OCI-LY1 (cell line): ENCODE measurements around the gene PARD3.

Experiments
- H2AFZ ChIP-seq: fragments of 200-600 bp; sonication (generic), shearing (Covaris generic); 2 replicates; pipeline ENCODE4 v1.6.0; 2014; ENCODE audit warnings: antibody characterized with exemption, mild to moderate bottlenecking, low read length
- H3F3A ChIP-seq: fragments of 200-600 bp; sonication (generic), shearing (Covaris generic); 2 replicates; pipeline ENCODE4 v1.6.0; 2014; ENCODE audit warnings: mild to moderate bottlenecking, antibody characterized with exemption, low read length, moderate library complexity; ENCODE audit not compliant: insufficient read depth
- H3K27ac ChIP-seq: fragments of 200-600 bp; sonication (generic); 2 replicates; pipeline ENCODE4 v1.5.1; 2014; ENCODE audit warnings: low read length, mixed run types, mild to moderate bottlenecking, low read depth; ENCODE audit not compliant: poor library complexity, severe bottlenecking
- H3K27me3 ChIP-seq: fragments of 200-600 bp; sonication (generic); 2 replicates; pipeline ENCODE4 v1.6.0; 2014; ENCODE audit warnings: antibody characterized with exemption, mild to moderate bottlenecking, low read length, moderate library complexity; ENCODE audit not compliant: insufficient read depth
- H3K36me3 ChIP-seq: fragments of 200-600 bp; sonication (generic); 2 replicates; pipeline ENCODE4 v1.6.1; 2014; ENCODE audit warnings: mild to moderate bottlenecking, antibody characterized with exemption, low read length, moderate library complexity, mixed read lengths; ENCODE audit not compliant: insufficient read depth
- H3K4me1 ChIP-seq: fragments of 200-600 bp; sonication (generic); 2 replicates; pipeline ENCODE4 v1.5.1; 2014; ENCODE audit warnings: mild to moderate bottlenecking, low read length, moderate library complexity; ENCODE audit not compliant: insufficient read depth, severe bottlenecking
- H3K4me2 ChIP-seq: fragments of 200-600 bp; sonication (generic), shearing (Covaris generic); 2 replicates; pipeline ENCODE4 v1.6.1; 2014; ENCODE audit warnings: low read length
- H3K4me3 ChIP-seq: fragments of 200-600 bp; sonication (generic); 2 replicates; pipeline ENCODE4 v1.5.1; 2014; ENCODE audit warnings: low read length, low read depth, mild to moderate bottlenecking, mixed read lengths; ENCODE audit not compliant: poor library complexity, severe bottlenecking
- H3K79me2 ChIP-seq: fragments of 200-600 bp; shearing (Covaris generic); 2 replicates; pipeline ENCODE4 v1.6.1; 2016; ENCODE audit warnings: mixed run types, low read length, mixed read lengths; ENCODE audit not compliant: insufficient read depth
- H3K9ac ChIP-seq: fragments of 200-600 bp; sonication (generic), shearing (Covaris generic); 2 replicates; pipeline ENCODE4 v1.6.1; 2014; ENCODE audit warnings: mild to moderate bottlenecking, low read length, mixed read lengths
- H3K9me2 ChIP-seq: fragments of 200-600 bp; sonication (generic), shearing (Covaris generic); 2 replicates; pipeline ENCODE4 v1.6.1; 2014; ENCODE audit warnings: low read depth, mild to moderate bottlenecking, low read length, mixed read lengths
- H3K9me3 ChIP-seq: fragments of 200-600 bp; shearing (Covaris generic); 2 replicates; pipeline ENCODE4 v1.6.1; 2014; ENCODE audit warnings: low read length, mixed read lengths
- H4K20me1 ChIP-seq: fragments of 200-600 bp; sonication (generic), shearing (Covaris generic); 2 replicates; pipeline ENCODE4 v1.6.0; 2016; ENCODE audit warnings: mild to moderate bottlenecking, low read length; ENCODE audit not compliant: insufficient read depth
- EZH2 ChIP-seq: fragments of 200-600 bp; sonication (generic), shearing (Covaris generic); IDR thresholded peaks from 2 replicates; pipeline ENCODE4 v1.8.0; 2017; ENCODE audit warnings: borderline replicate concordance, mixed run types, mild to moderate bottlenecking, antibody characterized with exemption, low read length, moderate library complexity, mixed read lengths
- TF ChIP-seq, protein P1 (sequence below): fragments of 200-600 bp; sonication (generic), shearing (Covaris generic); IDR thresholded peaks from 2 replicates; pipeline ENCODE4 v1.5.1; 2017; ENCODE audit warnings: mild to moderate bottlenecking, antibody characterized with exemption, low read length, moderate library complexity, mixed read lengths

Gene PARD3

GRCh38 chr10:34711500-34711899, 103.6 kb downstream of the PARD3 start:
- 0 out of 2 replicates have a peak, but pooled peaks cover 7% of the 10 kb centered on the region for H3K27me3 ChIP-seq
- no peak overlapping the region for H3K27ac ChIP-seq
- no peaks in the 10 kb centered on the region for H3K79me2 ChIP-seq
- H3K4me1 ChIP-seq = no peaks in the 10 kb centered on the region
- H3F3A ChIP-seq = no peaks in the 10 kb centered on the region
- no peak overlapping the region for H3K9ac ChIP-seq
- no peaks in the 10 kb centered on the region for H4K20me1 ChIP-seq
- H2AFZ ChIP-seq = no peak overlapping the region
- H3K36me3 ChIP-seq = no peaks in the 10 kb centered on the region
- H3K9me2 ChIP-seq = no peaks in the 10 kb centered on the region
- H3K4me3 ChIP-seq = no peak overlapping the region
- no peaks in the 10 kb centered on the region for H3K9me3 ChIP-seq
- TF ChIP-seq, protein P1, sequence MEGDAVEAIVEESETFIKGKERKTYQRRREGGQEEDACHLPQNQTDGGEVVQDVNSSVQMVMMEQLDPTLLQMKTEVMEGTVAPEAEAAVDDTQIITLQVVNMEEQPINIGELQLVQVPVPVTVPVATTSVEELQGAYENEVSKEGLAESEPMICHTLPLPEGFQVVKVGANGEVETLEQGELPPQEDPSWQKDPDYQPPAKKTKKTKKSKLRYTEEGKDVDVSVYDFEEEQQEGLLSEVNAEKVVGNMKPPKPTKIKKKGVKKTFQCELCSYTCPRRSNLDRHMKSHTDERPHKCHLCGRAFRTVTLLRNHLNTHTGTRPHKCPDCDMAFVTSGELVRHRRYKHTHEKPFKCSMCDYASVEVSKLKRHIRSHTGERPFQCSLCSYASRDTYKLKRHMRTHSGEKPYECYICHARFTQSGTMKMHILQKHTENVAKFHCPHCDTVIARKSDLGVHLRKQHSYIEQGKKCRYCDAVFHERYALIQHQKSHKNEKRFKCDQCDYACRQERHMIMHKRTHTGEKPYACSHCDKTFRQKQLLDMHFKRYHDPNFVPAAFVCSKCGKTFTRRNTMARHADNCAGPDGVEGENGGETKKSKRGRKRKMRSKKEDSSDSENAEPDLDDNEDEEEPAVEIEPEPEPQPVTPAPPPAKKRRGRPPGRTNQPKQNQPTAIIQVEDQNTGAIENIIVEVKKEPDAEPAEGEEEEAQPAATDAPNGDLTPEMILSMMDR = no peak
- no peak for TF ChIP-seq EZH2
- no peak overlapping the region for H3K4me2 ChIP-seq

DNA sequence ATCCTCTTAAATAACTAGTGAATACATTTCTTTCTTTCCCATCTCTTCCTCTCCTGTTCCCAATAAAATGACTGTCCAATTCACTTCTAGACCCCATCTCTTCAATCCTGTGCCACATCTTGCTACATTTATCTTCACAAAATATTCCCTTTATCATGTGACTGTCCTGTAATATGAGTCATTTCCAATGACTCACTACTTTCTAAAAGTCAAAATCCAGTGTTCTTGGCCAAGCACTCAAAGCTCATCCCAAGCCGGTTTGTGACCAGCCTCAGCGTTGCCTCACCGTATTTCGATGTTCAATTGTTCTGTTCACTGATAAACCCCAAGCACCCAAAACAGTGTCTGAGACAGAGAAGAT, 104.7 kb downstream of the PARD3 start:
- no peak overlapping the region for H3K4me2 ChIP-seq
- no peaks in the 10 kb centered on the region for H3K36me3 ChIP-seq
- H3K4me1 ChIP-seq = no peaks in the 10 kb centered on the region
- no peaks in the 10 kb centered on the region for H3K9me3 ChIP-seq
- H3K79me2 ChIP-seq = no peaks in the 10 kb centered on the region
- H3K27me3 ChIP-seq = 0 out of 2 replicates have a peak, but pooled peaks cover 7% of the 10 kb centered on the region
- no peak overlapping the region for H2AFZ ChIP-seq
- no peak for TF ChIP-seq EZH2
- TF ChIP-seq, protein P1 = no peak
- no peak overlapping the region for H3K4me3 ChIP-seq
- no peak overlapping the region for H3K27ac ChIP-seq
- no peaks in the 10 kb centered on the region for H3F3A ChIP-seq
- no peaks in the 10 kb centered on the region for H3K9me2 ChIP-seq
- H3K9ac ChIP-seq = no peak overlapping the region
- H4K20me1 ChIP-seq = no peaks in the 10 kb centered on the region

- H3K4me1 ChIP-seq = no peaks in the 10 kb centered on the region
- H3K4me2 ChIP-seq = no peak overlapping the region
- H4K20me1 ChIP-seq = no peaks in the 10 kb centered on the region
- H3F3A ChIP-seq = no peaks in the 10 kb centered on the region
- H3K9ac ChIP-seq = no peak overlapping the region
- H3K27me3 ChIP-seq = 0 out of 2 replicates have a peak, but pooled peaks cover 7% of the 10 kb centered on the region
- H3K4me3 ChIP-seq = no peak overlapping the region
- no peaks in the 10 kb centered on the region for H3K9me3 ChIP-seq
- TF ChIP-seq, protein P1 = no peak
- no peak for TF ChIP-seq EZH2
- H3K27ac ChIP-seq = no peak overlapping the region
- no peaks in the 10 kb centered on the region for H3K79me2 ChIP-seq
- H2AFZ ChIP-seq = no peak overlapping the region
- H3K36me3 ChIP-seq = no peaks in the 10 kb centered on the region
- no peaks in the 10 kb centered on the region for H3K9me2 ChIP-seq
These were observed 105.3 kb downstream of the PARD3 start for GRCh38 chr10:34709637-34710390.
